HL-60/S4 (cell line): ENCODE measurements around the gene RPL36.
"Not testable (repeated sequence)": the region's sequence is repeated elsewhere in the genome, so short reads cannot be mapped to it uniquely, and the experiment has no call there.

ENCODE experiments used
- in situ Hi-C: fragments of 300-500 bp; cut with MboI; formaldehyde crosslinking; loops from 2 replicates; pipeline ENCODE4 v1.14.3; 2022; ENCODE audit warnings: low sequenced_read_pairs

RPL36 gene

DNA sequence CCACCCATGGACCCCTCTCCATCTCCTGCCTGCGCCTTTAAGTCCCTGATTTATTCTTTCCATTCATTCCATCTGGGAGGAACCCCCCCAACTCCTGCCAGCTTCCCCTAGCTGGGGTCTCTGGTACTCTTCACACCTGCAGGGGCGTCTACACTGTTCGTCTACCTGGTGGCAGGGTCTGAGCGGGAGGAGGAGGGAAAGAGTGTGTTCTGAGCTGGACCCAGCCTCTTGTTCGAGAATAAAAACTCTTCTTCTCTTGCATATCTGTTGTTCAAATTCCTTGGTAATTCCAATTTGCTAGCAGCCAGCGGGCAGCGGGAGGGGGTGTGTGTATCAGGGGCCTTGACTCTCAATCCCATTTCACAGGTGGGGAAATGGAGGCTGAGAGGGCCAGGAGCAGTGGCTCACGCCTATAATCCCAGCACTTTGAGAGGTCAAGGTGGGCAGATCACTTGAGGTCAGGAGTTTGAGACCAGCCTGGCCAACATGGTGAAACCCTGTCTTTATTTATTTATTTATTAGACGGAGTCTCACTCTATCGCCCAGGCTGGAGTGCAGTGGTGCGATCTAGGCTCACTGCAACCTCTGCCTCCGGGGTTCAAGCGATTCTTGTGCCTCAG is 1.7 kb upstream of the RPL36 start:
- in situ Hi-C loops: not testable (repeated sequence)

DNA sequence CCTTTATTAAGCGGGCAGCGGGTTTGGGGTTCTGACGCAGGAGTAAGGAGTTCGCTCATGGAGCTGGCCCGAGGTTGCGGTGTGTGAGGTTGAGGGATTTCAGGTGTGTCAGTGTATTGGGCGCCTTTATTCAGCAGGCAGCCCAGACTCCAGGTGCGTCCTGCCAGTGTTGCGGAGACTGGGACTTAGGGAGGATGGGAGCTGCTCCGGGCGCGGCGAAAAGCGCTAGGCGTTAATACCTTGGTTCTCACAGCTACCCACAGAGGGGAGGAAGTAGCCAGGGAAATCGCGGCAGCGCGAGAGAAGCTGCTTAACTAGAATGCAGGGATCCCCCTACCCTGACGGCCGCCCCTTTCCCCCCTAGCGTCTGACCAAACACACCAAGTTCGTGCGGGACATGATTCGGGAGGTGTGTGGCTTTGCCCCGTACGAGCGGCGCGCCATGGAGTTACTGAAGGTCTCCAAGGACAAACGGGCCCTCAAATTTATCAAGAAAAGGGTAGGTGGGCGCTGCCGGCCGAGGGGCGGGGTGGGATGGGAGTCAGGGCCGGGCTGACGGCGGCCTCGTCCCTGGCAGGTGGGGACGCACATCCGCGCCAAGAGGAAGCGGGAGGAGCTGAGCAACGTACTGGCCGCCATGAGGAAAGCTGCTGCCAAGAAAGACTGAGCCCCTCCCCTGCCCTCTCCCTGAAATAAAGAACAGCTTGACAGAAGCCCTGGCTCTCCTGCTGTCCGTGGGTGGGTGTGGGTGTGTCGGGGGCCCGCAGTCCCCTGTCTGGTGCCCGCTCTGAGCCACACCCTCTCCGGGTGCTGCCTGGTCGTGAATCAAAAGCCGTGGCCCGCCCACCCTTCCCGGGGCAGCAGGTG is 1.1 kb downstream of the RPL36 start:
- in situ Hi-C loops: no loop called here

- in situ Hi-C loops: no loop called here
These were observed 2.0 kb downstream of the RPL36 start for GRCh38 chr19:5691822-5692722.

GRCh38 chr19:5692723-5693194 is 2.7 kb downstream of the RPL36 start:
- in situ Hi-C loops: no loop called here

DNA sequence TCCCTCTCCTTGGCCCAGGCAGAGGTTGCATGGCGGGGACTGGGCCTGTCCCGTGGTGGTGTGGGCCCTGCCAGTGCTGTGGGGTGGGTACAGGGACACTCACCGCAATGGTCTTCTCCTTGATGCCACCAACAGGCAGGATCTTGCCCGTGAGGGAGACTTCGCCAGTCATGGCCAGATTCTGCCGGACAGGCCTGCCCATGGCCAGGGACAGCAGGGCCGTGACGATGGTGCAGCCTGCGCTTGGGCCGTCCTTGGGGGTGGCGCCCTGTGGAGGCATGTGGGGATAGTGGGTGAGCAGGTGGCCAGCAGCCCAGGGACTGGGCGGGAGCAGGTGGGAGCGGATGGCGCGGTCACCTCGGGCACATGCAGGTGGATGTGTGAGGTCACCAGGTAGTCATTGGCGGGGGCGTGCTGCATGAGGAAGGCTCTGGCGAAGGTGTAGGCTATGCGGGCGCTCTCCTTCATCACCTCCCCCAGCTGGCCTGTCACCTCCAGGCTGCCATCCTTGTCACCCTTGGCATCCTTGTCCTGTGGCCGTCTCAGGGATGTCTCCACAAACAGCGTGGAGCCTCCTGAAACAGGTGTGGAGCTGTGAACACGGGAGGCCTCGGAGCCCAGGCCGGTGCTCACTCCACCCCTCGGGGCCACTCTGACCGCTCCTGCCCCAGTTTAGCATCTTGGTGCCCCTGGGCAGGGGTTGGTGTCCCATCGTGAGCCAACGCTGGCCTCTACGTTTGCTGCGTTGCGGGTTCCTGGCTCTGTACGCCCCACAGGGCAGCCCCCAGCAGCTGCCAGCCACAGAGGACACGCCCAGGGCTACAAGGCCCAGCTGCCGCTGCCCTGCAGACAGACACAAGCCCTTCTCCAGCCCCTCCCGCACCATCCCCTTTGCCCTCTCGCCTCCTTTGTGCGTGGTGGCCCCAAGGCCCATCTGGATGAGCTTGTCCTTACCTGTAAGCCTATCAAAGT is 3.4 kb downstream of the RPL36 start:
- in situ Hi-C loops: no loop called here

DNA sequence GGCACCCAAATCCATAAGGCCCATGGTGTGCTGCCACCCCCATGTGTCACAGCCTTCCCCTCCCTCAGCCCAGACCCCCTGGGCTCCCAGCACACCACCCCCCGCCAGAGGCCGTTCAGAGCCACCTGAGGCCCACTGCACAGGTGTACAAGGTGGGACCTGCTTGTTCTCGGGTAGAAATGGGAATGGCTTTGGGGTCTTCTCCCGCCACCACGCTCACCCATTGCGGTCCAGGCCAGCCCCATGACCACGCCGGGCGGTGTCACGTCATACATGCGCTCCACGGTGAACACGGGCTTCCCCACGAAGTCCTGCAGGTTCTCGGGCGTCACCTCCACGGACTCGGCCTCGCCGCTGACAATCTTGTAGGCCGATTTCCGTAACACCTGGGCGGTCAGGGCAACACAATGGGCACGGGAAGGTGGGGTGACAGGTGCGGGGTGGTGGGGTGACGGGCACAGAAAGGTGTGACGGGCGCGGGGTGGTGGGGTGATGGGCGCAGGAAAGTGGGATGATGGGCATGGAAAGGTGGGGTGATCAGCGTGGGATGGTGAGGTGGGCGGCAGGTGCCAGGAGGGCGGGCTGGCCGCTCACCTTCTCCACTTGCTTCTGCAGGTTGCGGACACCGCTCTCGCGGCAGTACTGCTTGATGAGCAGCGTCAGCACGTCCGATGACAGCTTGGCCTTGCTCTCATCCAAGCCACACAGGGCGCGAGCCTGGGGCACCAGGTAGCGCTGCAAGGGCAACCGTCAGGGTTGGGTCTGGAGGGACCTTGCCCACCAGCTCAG is 4.3 kb downstream of the RPL36 start:
- in situ Hi-C loops: no loop called here

- in situ Hi-C loops: no loop called here
These were observed 5.0 kb downstream of the RPL36 start for GRCh38 chr19:5694956-5695648.

- in situ Hi-C loops: no loop called here
These were observed 5.6 kb downstream of the RPL36 start for GRCh38 chr19:5695649-5696195.

- in situ Hi-C loops: no loop called here
These were observed 6.3 kb downstream of the RPL36 start for GRCh38 chr19:5696196-5697021.

GRCh38 chr19:5697022-5697889 is 7.2 kb downstream of the RPL36 start:
- in situ Hi-C loops: no loop called here

DNA sequence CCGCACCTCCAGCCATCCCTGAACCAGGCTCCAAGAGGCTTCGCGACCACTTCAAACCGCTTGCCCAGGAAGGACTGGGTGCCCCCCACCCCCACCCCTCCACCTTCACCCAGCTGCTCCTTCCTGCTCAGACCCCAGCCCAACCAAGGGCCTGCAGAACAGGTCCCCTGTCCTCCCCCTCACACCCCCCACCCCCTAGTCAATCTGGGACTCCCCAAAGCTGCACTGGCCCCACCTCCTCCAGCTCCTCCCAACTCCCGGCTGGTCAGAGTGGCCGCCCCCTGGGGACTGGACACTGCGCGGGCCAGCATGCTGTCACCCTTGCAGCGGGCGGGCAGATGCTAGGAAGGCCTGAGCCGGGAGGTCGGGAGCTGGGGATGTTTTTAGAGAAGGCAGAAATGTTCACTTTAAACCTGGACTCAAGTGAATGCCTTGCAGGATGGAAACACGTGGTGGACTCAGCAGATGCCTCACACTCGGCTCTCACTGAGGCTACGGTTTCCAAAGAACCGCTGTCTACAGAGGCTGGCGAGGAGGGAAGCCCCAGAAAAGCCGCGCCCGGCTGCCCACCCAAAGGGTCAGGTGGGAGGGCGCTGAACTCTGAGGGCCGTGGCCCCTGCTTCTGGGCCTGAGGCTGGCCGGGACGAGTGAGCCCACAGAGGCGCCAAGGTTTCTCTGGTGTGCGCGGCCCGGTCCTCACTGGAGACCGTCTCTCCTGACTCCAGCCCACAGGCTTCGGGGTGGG is 8.0 kb downstream of the RPL36 start:
- in situ Hi-C loops: no loop called here

DNA sequence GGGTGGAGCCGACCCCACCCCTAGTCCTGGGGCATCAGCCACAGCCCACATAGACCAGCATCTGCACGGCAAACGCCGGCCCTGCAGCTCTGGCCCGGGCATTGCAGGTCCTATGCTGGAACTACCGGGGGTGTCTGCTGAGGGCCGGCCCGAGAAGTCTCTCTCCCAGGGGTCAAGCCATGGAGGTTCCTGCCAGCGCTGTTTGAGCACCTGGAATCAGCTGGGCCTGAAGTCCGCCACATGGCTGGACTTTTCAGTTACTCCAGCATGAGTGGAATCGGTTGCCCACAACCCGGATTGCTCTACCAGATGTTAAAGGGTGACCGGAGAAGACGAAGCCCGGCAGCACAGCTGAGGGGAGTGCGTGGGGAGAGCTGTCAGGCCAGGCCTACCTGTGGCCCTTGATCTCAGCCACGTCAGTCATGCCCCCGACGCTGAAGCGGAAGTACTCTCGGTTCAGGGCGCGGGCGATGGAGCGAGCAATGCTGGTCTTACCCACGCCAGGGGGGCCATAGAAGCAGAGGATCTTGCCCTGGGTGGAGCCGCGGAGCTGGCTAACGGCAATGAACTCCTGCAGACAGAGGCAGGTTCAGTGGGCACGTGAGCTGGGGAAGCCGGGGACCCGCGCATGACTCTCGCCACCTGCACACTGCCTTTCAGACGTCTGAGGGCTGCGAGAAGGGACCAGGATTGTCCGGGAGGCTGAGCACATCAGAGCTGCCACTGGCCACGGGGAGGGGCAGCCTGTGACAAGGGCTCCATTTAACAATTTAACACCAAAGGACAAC is 8.7 kb downstream of the RPL36 start:
- in situ Hi-C loops: no loop called here

DNA sequence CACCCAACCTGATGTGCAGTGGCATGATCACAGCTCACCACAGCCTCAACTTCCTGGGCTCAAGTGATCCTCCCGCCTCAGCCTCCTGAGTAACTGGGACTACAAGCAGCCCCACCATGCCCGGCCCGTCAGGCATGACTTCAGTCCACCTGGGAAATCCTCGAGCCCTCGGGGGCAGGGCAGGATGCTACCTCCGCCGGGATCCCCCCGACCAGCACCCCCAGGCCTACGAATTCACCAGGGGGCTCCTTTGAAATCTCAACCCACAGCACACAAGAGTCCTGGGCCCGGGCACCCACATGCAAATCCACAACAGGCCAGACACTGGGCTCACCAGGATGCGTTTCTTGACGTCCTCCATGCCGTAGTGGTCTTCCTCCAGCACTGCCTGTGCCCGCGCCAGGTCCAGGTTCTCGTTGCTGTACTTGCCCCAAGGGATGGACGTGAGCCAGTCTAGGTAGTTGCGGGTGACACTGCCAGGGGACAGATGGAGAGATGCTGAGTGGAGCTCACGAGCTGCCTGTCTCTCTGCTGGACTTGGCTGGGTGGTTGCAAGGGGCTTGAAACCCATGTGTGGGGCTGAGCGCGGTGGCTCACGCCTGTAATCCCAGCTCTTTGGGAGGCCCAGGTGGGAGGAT is 10.5 kb downstream of the RPL36 start:
- in situ Hi-C loops: no loop called here

- in situ Hi-C loops: not testable (repeated sequence)
These were observed 11.9 kb downstream of the RPL36 start for GRCh38 chr19:5702053-5702410.
